Ovary (tissue), 9 donors: ENCODE data around the gene PCDH7. TPM values are rescaled to one million over a fixed set of nuclear protein-coding genes. Genes with fewer than 3 reads are reported as not detected.

Experiments
- DNase-seq, 5 donors: peaks; one replicate each; pipeline ENCODE4 v3.0.0-alpha.2; 2019 to 2020
- H3K27ac ChIP-seq, 2 donors: fragments of 200-600 bp; one replicate each; pipeline versions ENCODE4 v1.5.1 to v1.8.0; 2019 to 2022
- H3K27me3 ChIP-seq: fragments of 200-600 bp; one replicate; pipeline ENCODE4 v1.8.0; 2022
- H3K36me3 ChIP-seq: fragments of 200-600 bp; sonication (generic); one replicate; pipeline ENCODE4 v1.5.1; 2019
- H3K4me1 ChIP-seq: one replicate; pipeline ENCODE4 v1.8.1; 2013; ENCODE audit warnings: mild to moderate bottlenecking, moderate library complexity; ENCODE audit not compliant: insufficient read depth
- H3K4me3 ChIP-seq: fragments of 200-600 bp; sonication (generic); one replicate; pipeline ENCODE4 v1.5.1; 2017
- H3K9me3 ChIP-seq, 2 donors: fragments of 200-600 bp in 1 of 2; sonication (generic) in 1 of 2; one replicate each; pipeline versions ENCODE4 v1.5.1 to v1.8.1; 2013 to 2019; ENCODE audit warnings: mild to moderate bottlenecking in 1 of 2, moderate library complexity in 1 of 2
- EP300 ChIP-seq: sonication (generic); formaldehyde crosslinking; IDR thresholded peaks from one replicate; pipeline ENCODE4 v1.6.1; 2017; ENCODE audit warnings: antibody characterized with exemption
- POLR2A ChIP-seq: fragments of 450-650 bp; IDR thresholded peaks from one replicate; pipeline ENCODE4 v1.6.1; 2017; ENCODE audit warnings: antibody characterized with exemption, mild to moderate bottlenecking, moderate library complexity
- WGBS, 3 donors: extraction: QIAGEN DNeasy Blood & Tissue Kit in 1 of 3; methylation state at CpG; one replicate each; pipeline versions ENCODE4 v1.1.5 to v1.1.7; 2013 to 2017; 5-methylcytosine and 5-hydroxymethylcytosine counted together
- intact Hi-C, 4 donors: fragments of 100-400 bp; cut with DNase I; formaldehyde crosslinking; loops; one replicate each; pipeline versions ENCODE4 v1.11.0 to v1.15.1; 2022 to 2023
- polyA plus RNA-seq, 2 donors: library from polyadenylated mRNA; stranded (reverse); fragments of 200-250 nt in 1 of 2; fragments of 350-450 nt in 1 of 2; fragmentation: Illumina TruSeq in 1 of 2; extraction: RNeasy Lipid Tissue Mini Kit (QIAGEN cat#74804) in 1 of 2; gene quantifications; one replicate each; pipeline ENCODE4 v1.2.3, GENCODE V29; 2013 to 2014
- total RNA-seq, 7 donors: library from RNA; depleted of rRNA in 2 of 7; stranded (reverse); fragments of >200 nt in 2 of 7; fragmentation: NEBNext Ultra II Directional in 3 of 7; extraction: Animal tissue kit (Norgen Biotek cat#: 25700) in 3 of 7; gene quantifications; one replicate each; pipeline versions ENCODE4 v1.1.0 to v1.2.4, GENCODE V29; 2016 to 2023
- TF ChIP-seq, protein P1 (sequence below), 3 donors: fragments of 450-650 bp in 2 of 3; fragments of 200-600 bp in 1 of 3; IDR thresholded peaks; one replicate each; pipeline versions ENCODE4 v1.5.1 to v1.8.0; 2016 to 2022; ENCODE audit warnings: antibody characterized with exemption in 3 of 3, mild to moderate bottlenecking in 1 of 3
- donor health status: DM: no; HTN: no; CAD: no; lungs with moderate emphysema.
- donor health status: DM: no; HTN: no; CAD: no.
- donor health status: Bipolar disorder and iron deficiency.
- donor health status: DM: yes; HTN: yes; CAD: no.
- donor health status: DM: no; HTN: no; CAD: no.
- donor health status: DM: yes; HTN: yes; CAD: no.

The PCDH7 gene
- total and polyA plus RNA-seq, 9 donors: 3.7 to 35.2 (median 13.7) TPM

DNA sequence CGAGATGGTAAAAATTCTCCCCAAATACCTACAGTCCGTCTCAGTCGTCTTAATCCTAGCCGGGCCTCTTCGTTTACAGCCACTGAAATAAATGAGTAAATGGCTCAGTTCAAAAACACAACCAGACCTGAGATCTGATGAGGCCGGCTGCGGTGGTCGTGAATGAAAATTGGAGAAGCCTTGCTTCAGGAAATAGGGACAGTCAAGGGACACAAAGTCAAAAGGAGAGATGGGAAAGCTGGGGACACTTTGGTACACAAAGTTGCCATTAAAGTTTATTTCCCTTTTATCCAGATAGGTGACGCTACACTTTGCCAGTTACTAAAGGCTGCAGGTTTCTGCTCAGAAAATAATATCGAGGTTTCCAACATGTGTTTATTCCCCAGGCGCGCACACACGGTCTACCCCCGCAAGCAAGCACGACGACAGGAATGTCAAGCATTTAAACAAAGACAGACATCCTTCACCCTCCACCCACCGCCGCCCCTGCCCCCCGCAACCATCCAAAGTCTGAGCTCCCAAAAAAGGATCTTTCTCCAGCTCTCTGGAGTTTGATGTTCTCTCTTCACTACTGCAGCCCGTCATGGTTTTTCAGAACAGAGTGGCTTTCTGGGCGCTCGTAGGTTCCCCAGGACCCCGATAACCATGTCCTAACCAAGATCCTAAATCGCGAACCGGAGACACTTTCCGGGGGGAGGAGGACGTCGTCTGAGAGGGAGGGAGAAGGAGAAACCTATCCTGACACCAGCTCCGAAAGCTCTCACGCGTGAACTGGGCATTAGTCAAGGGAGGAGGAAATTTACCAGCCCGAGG, 1.3 kb upstream of the PCDH7 start:
- intact Hi-C loops: no loop called here
- H3K4me1 ChIP-seq: peaks cover 2% of the 10 kb centered on the region
- 0 to 1% (median 1%) methylated on average over 33 of the region's 33 CpGs for WGBS, 3 donors
- no peaks in the 10 kb centered on the region for H3K36me3 ChIP-seq
- no peak for TF ChIP-seq EP300
- TF ChIP-seq, protein P1, sequence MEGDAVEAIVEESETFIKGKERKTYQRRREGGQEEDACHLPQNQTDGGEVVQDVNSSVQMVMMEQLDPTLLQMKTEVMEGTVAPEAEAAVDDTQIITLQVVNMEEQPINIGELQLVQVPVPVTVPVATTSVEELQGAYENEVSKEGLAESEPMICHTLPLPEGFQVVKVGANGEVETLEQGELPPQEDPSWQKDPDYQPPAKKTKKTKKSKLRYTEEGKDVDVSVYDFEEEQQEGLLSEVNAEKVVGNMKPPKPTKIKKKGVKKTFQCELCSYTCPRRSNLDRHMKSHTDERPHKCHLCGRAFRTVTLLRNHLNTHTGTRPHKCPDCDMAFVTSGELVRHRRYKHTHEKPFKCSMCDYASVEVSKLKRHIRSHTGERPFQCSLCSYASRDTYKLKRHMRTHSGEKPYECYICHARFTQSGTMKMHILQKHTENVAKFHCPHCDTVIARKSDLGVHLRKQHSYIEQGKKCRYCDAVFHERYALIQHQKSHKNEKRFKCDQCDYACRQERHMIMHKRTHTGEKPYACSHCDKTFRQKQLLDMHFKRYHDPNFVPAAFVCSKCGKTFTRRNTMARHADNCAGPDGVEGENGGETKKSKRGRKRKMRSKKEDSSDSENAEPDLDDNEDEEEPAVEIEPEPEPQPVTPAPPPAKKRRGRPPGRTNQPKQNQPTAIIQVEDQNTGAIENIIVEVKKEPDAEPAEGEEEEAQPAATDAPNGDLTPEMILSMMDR (IDR thresholded peaks at IDR 0.05): no peak
- TF ChIP-seq POLR2A: no peak
- H3K4me3 ChIP-seq: peak overlapping the region; percentile 57
- H3K27me3 ChIP-seq: no peaks in the 10 kb centered on the region
- no peaks in the 10 kb centered on the region for H3K9me3 ChIP-seq
- H3K27ac ChIP-seq: peak overlapping the region in 1 of 2 donors; percentile 34
- no peak for DNase-seq

DNA sequence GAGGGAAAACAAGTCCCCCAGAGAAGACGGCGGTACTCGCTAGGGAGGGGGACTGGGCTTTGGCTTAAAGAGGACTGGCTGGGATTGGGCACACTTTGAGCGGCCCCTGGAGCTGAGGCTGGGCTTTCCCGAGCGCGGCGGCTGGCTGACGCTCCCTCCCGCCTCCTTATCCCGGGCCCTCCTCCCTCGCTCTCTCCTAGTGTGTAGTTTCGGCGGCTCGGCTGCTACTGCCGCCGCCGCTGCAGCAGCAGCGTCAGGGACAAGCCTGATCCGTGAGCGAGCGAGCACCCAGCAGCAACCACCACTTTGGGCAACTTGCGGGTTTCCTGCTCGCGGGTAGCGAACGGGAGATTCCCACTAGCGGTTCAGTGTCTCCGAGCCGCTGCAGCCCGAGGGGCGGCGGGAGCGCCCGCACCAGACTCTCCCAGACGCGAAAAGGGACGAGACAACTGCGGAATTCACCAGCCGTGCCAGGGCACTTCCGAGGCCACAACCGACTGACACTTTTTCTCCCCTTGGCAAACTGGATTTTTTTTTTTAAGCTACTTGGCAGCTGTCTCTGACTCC, 632 bp upstream of the PCDH7 start:
- Histone ChIP-seq H3K36me3 (no peaks in the 10 kb centered on the region), H3K9me3 (no peaks in the 10 kb centered on the region), H3K27me3 (no peaks in the 10 kb centered on the region), H3K4me1 (peaks cover 2% of the 10 kb centered on the region), H3K27ac (peak overlapping the region in 1 of 2 donors; percentile 34), H3K4me3 (peak overlapping the region; percentile 57)
- DNase-seq: peak; percentile 21 to 47 (median 35)
- intact Hi-C loops: no loop called here
- WGBS, 3 donors: 0 to 1% (median 0%) methylated on average over 40 to 42 of the region's 42 CpGs
- TF ChIP-seq, protein P1 (IDR thresholded peaks at IDR 0.05): no peak
- no peak for TF ChIP-seq EP300
- no peak for TF ChIP-seq POLR2A

DNA sequence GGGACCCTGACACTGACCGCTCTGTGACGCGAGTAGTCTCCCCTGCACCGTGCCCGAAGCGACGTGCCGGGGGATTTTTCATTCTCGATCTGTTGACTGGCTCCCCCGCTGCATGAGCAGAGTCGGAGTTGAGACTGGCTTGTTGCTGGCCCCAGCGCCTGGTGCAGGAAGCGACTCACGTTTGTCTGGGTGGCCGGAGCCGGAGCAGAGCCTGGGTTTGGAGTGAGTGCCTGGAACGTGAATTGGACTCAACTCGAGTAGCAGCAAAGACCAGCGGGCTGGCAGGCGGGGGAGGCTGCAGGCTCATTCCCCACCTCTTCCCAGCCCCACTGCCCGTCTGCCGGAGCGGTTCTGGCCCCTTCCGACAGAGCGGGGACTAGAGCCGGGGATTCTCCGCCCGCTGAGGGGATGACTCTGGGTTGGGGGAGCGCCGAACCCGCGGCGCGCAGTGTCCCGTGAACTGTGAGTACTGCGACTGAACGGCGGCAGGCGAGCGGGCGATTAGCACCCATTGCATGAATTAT, 554 bp downstream of the PCDH7 start:
- H3K36me3 ChIP-seq: no peaks in the 10 kb centered on the region
- peak; percentile 16 to 38 (median 24) for DNase-seq
- no peak for TF ChIP-seq EP300
- no peak for TF ChIP-seq POLR2A
- TF ChIP-seq, protein P1 (IDR thresholded peaks at IDR 0.05): no peak
- peak overlapping the region; percentile 57 for H3K4me3 ChIP-seq
- H3K9me3 ChIP-seq: no peaks in the 10 kb centered on the region
- H3K27ac ChIP-seq: peak overlapping the region in 1 of 2 donors; percentile 52
- intact Hi-C loops: no loop called here
- H3K4me1 ChIP-seq: peaks cover 2% of the 10 kb centered on the region
- no peaks in the 10 kb centered on the region for H3K27me3 ChIP-seq
- 0 to 2% (median 1%) methylated on average over 39 to 41 of the region's 41 CpGs for WGBS, 3 donors

DNA sequence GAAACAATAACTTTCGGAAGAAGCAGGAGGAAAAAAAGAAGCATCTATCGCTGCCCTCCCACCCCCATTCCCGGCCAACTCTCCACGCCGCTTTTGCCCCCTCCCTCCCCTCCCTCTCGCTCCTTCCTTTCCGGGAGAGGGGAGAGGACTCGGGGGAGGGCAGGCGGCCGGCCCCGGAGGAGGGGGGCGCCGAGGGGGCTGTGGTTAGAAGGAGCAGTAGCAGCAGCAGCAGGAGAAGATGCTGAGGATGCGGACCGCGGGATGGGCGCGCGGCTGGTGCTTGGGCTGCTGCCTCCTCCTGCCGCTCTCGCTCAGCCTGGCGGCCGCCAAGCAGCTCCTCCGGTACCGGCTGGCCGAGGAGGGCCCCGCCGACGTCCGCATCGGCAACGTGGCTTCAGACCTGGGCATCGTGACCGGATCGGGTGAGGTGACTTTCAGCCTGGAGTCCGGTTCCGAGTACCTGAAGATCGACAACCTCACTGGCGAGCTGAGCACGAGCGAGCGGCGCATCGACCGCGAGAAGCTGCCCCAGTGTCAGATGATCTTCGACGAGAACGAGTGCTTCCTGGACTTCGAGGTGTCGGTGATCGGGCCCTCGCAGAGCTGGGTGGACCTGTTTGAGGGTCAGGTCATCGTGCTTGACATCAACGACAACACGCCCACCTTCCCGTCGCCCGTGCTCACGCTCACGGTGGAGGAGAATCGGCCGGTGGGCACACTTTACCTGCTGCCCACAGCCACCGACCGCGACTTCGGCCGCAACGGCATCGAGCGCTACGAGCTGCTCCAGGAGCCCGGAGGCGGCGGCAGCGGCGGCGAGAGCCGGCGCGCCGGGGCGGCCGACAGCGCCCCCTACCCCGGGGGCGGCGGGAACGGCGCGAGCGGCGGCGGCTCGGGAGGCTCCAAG, 1.3 kb downstream of the PCDH7 start:
- no peak for TF ChIP-seq EP300
- TF ChIP-seq, protein P1 (IDR thresholded peaks at IDR 0.05): peak in 2 of 3 donors; percentile 20 to 41
- peak in 4 of 5 donors; percentile 18 to 47 (median 38) for DNase-seq
- peaks cover 2% of the 10 kb centered on the region for H3K4me1 ChIP-seq
- intact Hi-C loops: no loop called here
- H3K27me3 ChIP-seq: no peaks in the 10 kb centered on the region
- H3K9me3 ChIP-seq: no peaks in the 10 kb centered on the region
- H3K36me3 ChIP-seq: no peaks in the 10 kb centered on the region
- peak overlapping the region; percentile 57 for H3K4me3 ChIP-seq
- 0 to 3% (median 1%) methylated on average over 50 to 95 of the region's 95 CpGs for WGBS, 3 donors
- peak overlapping the region in 1 of 2 donors; percentile 52 for H3K27ac ChIP-seq
